Measurements from ENCODE around the gene SYNE2.

The SYNE2 gene

GRCh38 chr14:64218344-64219240 is 365.8 kb downstream of the SYNE2 start:
- no peak for DNase-seq (ENCODE audit: low read depth)

- DNase-seq (ENCODE audit: low read depth), result no peak
Measured at GRCh38 chr14:64220056-64220455, 367.3 kb downstream of the SYNE2 start.

GRCh38 chr14:64220466-64220865 is 367.7 kb downstream of the SYNE2 start:
- DNase-seq (ENCODE audit: low read depth), result no peak

GRCh38 chr14:64221391-64222003 is 368.7 kb downstream of the SYNE2 start:
- no peak for DNase-seq (ENCODE audit: low read depth)

GRCh38 chr14:64225151-64225757 is 372.4 kb downstream of the SYNE2 start:
- no peak for DNase-seq (ENCODE audit: low read depth)

GRCh38 chr14:64227856-64228255 is 375.1 kb downstream of the SYNE2 start:
- DNase-seq (ENCODE audit: low read depth), result no peak

- DNase-seq (ENCODE audit: low read depth), result no peak
Measured at GRCh38 chr14:64229489-64229888, 376.7 kb downstream of the SYNE2 start.

- no peak for DNase-seq (ENCODE audit: low read depth)
Measured at GRCh38 chr14:64232095-64232838, 379.5 kb downstream of the SYNE2 start.

- DNase-seq (ENCODE audit: low read depth), result no peak
Measured at GRCh38 chr14:64232944-64233343, 380.1 kb downstream of the SYNE2 start.

GRCh38 chr14:64233531-64234190 is 380.9 kb downstream of the SYNE2 start:
- DNase-seq (ENCODE audit: low read depth), result no peak

- DNase-seq (ENCODE audit: low read depth), result no peak
Measured at GRCh38 chr14:64234877-64235651, 382.3 kb downstream of the SYNE2 start.

- no peak for DNase-seq (ENCODE audit: low read depth)
Measured at GRCh38 chr14:64235652-64236640, 383.1 kb downstream of the SYNE2 start.

- DNase-seq (ENCODE audit: low read depth), result no peak
Measured at GRCh38 chr14:64238049-64238448, 385.2 kb downstream of the SYNE2 start.

GRCh38 chr14:64238631-64239030 is 385.8 kb downstream of the SYNE2 start:
- DNase-seq (ENCODE audit: low read depth), result no peak

- DNase-seq (ENCODE audit: low read depth), result no peak
Measured at GRCh38 chr14:64244279-64244678, 391.5 kb downstream of the SYNE2 start.

- DNase-seq (ENCODE audit: low read depth), result no peak
Measured at GRCh38 chr14:64245491-64245890, 392.7 kb downstream of the SYNE2 start.

- no peak for DNase-seq (ENCODE audit: low read depth)
Measured at GRCh38 chr14:64246688-64247087, 393.9 kb downstream of the SYNE2 start.

- DNase-seq (ENCODE audit: low read depth), result no peak
Measured at GRCh38 chr14:64247195-64247594, 394.4 kb downstream of the SYNE2 start.

- DNase-seq (ENCODE audit: low read depth), result no peak
Measured at GRCh38 chr14:64248689-64249088, 395.9 kb downstream of the SYNE2 start.

GRCh38 chr14:64249363-64249762 is 396.6 kb downstream of the SYNE2 start:
- no peak for DNase-seq (ENCODE audit: low read depth)

All from stimulated activated CD8-positive, alpha-beta memory T cell treated with anti-CD3 and anti-CD28 coated beads, Interleukin-12 subunit alpha, Interleukin-12 subunit beta, amount 100 ng/mL, for 4 hours (primary cell).